HG02571 (cell line): ENCODE data around the gene NSD1.

ENCODE experiments used
- ATAC-seq: cut with Tn5 transposase; IDR thresholded peaks from one replicate; pipeline ENCODE4 v1.9.1; 2021; ENCODE audit warnings: mild to moderate bottlenecking, moderate library complexity; ENCODE audit not compliant: unreplicated experiment

Gene NSD1

DNA sequence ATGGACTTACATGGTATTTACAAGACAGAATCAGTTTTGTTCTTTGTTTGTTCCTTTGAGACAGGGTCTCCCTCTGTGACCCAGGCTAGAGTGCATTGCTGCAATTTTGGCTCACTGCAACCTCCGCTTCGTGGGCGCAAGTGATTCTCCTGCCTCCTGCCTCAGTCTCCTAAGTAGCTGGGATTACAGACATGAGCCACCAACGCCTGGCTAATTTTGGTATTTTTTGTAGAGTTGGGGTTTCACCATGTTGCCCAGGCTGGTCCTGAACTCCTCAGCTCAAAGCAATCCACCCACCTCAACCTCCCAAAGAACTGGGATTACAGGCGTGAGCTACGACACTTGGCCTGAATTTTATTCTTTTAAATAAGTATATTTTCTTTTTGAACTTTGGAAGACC lies 142.3 kb downstream of the NSD1 start:
- no peak for ATAC-seq

- ATAC-seq, result no peak
These were observed 143.3 kb downstream of the NSD1 start for GRCh38 chr5:177276886-177277285.

GRCh38 chr5:177288191-177288590 lies 154.6 kb downstream of the NSD1 start:
- no peak for ATAC-seq

GRCh38 chr5:177290816-177291596 lies 157.4 kb downstream of the NSD1 start:
- ATAC-seq, result no peak

DNA sequence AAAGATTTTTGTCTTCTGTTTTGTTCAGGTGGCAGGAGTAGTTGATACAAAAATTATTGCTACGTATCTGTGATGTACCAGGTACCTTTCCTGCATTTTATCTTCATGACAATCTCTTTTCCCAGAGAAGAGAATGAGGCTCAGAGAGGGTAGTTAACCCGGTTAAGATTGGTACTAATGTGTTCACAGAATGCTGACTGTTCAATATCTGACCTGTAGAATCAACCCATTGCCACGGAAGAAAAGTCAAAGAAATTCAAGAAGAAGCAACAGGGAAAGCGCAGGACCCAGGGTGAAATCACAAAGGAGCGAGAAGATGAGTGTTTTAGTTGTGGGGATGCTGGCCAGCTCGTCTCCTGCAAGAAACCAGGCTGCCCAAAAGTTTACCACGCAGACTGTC lies 158.2 kb downstream of the NSD1 start:
- ATAC-seq, result no peak

GRCh38 chr5:177293819-177294581 lies 160.4 kb downstream of the NSD1 start:
- no peak for ATAC-seq

- no peak for ATAC-seq
These were observed 161.1 kb downstream of the NSD1 start for GRCh38 chr5:177294632-177295031.

GRCh38 chr5:177295924-177296323 lies 162.4 kb downstream of the NSD1 start:
- no peak for ATAC-seq

DNA sequence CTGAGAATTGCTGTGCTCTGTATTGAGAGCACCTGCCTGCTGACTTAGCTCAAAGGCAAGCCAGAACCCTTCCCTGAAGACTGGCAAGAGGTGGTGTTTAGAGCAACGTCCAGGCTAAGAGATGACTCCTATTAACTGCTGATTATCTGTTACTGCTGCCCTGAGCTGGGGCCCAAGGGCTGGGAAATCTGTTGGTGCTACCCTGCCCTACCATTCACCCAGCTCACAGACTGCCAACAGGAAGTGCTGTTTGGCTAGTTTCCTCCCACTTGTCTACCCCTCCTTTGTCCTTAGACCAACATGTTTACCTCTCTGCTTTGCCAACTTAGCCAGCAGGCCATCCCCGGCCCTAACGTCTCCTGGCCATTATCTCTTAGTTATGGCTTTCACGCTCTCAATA lies 163.0 kb downstream of the NSD1 start:
- ATAC-seq, result no peak

DNA sequence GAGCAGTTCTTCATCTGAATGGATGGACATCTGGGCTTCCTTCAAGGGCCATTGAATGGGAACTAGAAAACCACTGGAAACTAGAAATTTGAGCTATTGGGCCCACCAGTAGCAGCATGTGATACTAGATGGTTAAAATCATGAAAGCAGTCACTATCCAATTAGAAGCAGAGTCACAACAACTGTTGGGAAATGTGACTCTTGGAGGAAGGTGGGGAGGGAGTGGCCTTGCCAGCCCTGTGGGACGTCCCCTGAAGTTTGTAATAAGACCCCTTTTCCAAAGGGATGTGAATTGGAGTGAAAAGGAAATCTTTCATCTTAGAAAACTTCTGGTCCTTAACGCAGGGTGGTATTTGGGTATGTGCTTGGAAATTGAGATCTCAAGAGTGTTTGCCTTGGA lies 164.3 kb downstream of the NSD1 start:
- no peak for ATAC-seq

GRCh38 chr5:177299697-177300096 lies 166.1 kb downstream of the NSD1 start:
- no peak for ATAC-seq

DNA sequence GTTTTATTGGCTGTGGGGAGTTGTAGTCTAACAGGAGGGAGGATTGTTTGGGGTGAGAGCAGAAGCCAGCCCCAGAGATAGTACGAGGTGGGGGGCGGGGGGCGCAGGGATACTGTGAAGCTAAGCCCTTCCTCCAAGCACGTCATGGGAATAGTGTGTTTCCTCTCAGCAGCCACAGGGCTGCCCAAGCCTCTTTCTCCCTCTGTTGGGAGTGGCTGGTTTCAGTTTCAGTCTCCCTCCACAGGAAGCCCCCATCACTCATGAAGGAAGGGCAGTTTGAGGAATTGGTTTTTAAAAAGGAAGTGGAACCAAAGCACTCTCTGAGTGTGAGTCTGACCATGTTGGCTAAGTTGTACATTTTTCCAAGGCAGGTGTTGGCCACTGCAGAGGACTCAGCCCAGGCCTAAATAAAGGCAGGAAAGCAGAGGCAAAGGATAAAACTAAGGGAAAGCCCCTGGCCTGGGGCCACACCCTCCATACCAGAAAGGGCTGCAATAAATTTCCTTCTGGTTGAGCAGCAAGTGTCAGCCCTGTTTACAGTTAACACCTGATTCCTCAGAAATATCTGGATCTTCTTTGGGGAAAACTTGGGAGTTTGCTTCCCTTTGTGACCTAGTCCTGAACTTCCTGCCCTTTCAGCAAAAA lies 166.8 kb downstream of the NSD1 start:
- ATAC-seq, result no peak

GRCh38 chr5:177300951-177301350 lies 167.4 kb downstream of the NSD1 start:
- no peak for ATAC-seq

DNA sequence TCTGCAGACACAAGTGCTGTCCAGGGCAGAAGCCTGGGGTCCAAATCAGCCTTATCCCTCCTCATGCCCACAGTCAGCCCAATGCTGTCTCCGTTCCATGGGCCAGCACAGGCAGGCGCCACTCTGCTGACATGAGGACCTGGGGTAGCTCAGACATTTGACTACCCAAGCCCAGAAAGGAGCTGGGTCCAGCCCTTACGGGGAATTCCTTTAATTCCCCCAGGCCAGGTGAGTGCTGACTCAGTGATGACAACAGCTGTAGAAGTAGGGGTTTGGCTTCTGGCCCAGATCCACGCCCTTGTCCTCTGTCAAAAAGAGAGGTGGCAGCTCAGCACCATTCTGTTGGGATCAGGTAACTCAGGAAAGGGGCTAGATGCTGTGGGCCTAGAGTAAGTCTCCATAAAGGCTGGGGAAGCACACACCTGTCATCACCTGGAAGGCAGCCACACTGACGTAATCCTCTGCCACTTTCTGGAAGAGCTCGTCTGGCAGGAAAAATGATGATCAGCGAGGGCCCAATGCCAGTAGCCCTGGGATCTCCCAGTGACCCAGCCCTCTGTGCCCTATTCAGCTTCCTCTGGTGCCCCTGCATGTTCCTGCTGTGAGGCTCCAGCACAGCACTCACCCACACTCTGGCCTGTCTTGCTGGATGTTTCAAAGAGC lies 168.1 kb downstream of the NSD1 start:
- no peak for ATAC-seq

GRCh38 chr5:177302354-177303110 lies 169.0 kb downstream of the NSD1 start:
- ATAC-seq, result no peak

- ATAC-seq, result peak; percentile 68
These were observed 169.8 kb downstream of the NSD1 start, which contains the start of the genes PRELID1 and RAB24 for GRCh38 chr5:177303121-177303924. Gene PRELID1, plus strand, starts transcription at chr5:177303799. Its CDS starts 187 bp downstream, at chr5:177303986. Gene RAB24, minus strand, starts transcription at chr5:177303719. Its CDS starts 431 bp downstream, at chr5:177303288.

- no peak for ATAC-seq
These were observed 170.4 kb downstream of the NSD1 start for GRCh38 chr5:177303925-177304391.

DNA sequence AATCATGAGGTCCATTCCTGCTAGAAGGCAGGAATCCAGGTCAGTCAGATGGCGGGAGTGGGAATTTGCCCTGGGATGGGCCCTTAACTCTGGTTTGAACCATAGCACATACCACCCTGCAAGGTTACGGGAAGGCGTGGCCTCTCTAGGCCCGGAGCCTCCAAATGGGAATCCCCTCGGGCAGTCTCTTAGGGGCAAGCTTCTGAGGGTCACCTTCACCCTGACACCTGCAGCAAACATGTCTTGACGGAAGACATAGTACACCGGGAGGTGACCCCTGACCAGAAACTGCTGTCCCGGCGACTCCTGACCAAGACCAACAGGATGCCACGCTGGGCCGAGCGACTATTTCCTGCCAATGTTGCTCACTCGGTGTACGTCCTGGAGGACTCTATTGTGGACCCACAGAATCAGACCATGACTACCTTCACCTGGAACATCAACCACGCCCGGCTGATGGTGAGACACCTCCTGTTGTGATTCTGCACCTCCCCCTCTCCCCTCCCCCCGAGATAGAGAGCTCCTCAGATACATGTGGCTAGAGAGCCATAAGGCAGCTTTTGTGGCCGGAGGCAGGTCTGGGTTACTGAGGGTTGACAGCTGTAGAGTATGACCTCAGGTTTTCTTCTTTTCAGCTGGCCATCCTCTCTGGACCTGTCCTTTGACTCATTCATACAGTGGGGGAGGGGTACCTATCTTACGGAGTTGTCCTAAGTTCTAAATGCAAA lies 171.0 kb downstream of the NSD1 start:
- no peak for ATAC-seq
